GM21526 (cell line): Measurements from ENCODE around the gene ALPG.
"Not testable (repeated sequence)": the region's sequence is repeated elsewhere in the genome, so short reads cannot be mapped to it uniquely, and the experiment has no call there.

Source experiments
- ATAC-seq: cut with Tn5 transposase; IDR thresholded peaks from one replicate; pipeline ENCODE4 v1.9.1; 2021; ENCODE audit warnings: moderate library complexity; ENCODE audit not compliant: unreplicated experiment, low FRiP score

The ALPG gene

DNA sequence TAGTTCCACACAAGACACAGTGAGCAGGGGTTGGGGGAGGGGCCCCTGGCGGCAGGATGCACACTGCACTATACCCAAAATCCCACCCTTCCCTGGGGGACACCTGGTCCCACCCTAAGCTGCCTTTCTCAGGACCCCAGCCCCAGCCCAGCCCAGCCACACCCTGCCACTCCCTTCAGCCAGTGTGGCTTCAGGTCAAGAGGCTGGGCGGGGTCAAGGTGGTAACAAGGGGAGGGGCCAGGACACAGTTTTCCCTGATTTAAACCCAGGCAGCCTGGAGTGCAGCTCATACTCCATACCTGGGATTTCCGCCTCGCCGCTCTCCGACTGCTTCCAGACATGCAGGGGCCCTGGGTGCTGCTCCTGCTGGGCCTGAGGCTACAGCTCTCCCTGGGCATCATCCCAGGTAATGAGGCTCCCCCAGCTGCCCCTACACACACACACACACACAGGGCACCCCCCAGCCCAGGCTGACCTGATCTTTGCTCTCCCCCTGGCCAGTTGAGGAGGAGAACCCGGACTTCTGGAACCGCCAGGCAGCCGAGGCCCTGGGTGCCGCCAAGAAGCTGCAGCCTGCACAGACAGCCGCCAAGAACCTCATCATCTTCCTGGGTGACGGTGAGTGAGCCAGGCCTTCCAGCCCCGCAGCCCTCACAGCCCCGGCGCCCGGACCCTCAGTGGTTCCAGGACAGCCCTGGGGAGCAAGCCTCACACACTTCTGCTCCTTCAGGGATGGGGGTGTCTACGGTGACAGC is at the start of gene ALPG:
TSS of gene ALPG (plus strand) at position 289 of the 755 bp plus-strand sequence. CDS start at position 340, 51 bp downstream.
- no peak for ATAC-seq

DNA sequence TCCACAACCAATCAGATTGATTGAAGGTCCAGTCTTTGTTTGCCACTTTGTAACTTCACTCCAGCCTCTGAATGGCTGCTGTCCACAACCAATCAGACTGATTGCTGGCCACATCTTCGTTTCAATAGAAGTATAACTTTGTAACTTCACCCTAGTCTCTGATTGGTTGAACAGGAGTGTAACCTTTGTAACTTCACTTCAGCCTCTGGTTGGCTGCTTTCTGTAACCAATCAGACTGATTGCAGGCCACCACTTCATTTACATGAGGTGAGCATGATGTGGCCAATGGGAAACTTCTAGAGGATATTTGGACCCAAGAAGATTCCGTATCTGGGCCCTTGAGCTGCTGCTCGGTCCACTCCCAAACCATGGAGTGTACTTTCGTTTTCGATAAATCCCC is 45.0 kb upstream of the ALPG start:
- no peak for ATAC-seq

GRCh38 chr2:232362174-232362900 is 44.3 kb upstream of the ALPG start:
- no peak for ATAC-seq

GRCh38 chr2:232363064-232363783 is 43.4 kb upstream of the ALPG start:
- not testable (repeated sequence) for ATAC-seq

DNA sequence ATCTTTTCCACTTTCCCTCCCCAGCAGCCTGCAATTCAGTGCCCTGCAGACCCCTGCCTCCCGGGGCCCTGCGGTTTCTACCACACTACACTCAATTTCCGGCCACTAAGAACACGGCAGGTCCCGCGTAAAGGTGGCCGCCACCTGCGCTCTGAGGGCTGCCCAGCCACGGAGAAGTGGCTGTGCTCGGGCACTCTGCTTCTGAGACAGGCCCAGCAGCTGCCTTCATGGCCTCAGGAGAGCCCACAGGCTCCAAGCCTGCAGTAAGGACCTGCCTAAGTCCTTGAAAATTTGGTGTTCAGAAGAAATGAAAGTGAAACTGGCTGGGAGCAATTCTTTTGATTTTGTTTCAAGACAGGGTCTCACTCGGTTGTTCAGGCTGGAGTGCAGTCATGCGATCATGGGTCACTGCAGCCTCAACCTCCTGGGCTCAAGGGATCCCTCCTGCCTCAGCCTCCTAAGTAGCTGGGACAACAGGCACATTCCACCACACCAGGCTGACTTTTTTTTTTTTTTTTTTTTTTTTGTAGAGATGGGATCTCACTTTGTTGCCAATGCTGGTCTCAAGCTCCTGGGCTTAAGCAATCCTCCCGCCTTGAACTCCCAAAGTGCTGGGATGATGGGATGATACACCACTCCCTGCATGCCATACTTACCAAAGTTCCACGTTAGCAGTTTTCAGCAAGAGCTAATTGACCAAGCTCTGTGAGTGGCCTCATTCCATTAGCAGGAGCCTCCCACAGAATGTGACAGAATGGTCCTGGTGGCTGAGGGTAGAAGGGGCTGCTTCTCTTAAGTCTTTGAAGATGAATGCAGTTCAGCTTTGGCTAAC is 42.6 kb upstream of the ALPG start:
- ATAC-seq, result no peak

GRCh38 chr2:232364806-232365594 is 41.6 kb upstream of the ALPG start:
- not testable (repeated sequence) for ATAC-seq

DNA sequence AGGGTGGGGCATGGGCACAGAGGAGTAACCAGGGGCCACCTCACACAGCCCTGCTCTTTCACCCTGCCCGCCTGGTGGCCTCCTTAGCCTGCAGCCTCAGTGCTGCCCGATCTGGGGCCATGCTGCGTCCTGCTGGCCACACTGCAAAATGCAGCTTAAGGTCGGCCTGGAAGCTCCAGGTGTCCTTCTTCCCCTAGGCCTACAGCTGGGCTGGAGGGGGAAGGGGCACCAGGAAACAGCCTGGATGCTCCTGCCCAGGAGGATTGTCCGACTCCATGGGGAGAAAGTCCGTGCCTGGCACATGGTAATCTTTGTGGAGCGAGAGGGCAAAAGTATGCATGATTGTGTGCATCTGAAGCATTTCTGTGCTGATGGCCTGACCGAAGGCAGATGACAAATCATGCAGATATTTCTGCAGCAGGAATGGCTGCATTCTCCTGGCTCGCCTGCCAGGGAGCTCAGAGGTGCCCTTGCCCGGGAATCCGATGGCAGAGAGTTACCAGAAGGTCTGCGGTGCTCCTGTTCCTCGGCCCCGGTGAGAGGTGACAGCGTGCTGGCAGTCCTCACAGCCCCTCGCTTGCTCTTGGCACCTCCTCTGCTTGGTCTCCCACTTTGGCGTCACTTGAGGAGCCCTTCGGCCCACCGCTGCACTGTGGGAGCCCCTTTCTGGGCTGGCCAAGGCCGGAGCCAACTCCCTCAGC is 40.9 kb upstream of the ALPG start:
- ATAC-seq, result no peak

GRCh38 chr2:232366461-232366860 is 40.2 kb upstream of the ALPG start:
- ATAC-seq, result not testable (repeated sequence)

DNA sequence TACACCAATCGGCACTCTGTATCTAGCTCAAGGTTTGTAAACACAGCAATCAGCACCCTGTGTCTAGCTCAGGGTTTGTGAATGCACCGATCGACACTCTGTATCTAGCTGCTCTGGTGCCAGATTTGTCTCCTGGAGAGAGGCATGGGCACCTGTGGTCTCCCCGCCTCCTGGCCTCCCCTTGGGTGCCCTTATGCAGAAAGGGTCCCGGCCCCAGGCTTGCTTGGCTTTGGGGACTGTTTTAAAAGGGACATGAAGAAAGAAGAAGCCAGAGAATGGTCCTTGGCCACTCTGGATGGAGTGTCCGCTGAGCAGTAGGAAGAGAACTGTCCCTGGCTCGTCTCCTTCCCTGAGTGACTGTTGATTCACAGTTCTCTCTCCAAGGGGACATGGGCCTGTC is 39.6 kb upstream of the ALPG start:
- no peak for ATAC-seq

GRCh38 chr2:232367591-232368233 is 38.9 kb upstream of the ALPG start:
- no peak for ATAC-seq

DNA sequence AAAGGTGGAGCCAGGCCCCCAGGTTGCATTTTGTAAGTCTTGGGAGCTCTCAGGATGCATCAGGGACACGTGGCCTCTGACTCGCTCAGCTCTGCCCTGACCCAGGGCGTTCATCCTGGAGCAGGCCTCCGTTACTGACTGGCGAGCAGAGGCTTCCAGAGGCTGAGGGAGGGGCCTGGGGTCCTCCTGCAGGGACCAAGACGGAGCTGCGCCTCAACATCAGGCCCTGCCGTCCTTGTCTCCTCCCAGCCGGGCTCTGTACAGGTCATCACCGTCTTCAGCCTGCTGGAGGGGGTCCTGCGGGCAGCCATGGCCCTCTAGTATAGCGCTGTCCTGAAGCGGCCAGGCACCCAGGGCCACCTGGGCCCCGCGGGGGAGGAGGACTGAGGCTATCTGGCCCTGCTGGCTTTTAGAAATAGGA is 38.3 kb upstream of the ALPG start:
- no peak for ATAC-seq

DNA sequence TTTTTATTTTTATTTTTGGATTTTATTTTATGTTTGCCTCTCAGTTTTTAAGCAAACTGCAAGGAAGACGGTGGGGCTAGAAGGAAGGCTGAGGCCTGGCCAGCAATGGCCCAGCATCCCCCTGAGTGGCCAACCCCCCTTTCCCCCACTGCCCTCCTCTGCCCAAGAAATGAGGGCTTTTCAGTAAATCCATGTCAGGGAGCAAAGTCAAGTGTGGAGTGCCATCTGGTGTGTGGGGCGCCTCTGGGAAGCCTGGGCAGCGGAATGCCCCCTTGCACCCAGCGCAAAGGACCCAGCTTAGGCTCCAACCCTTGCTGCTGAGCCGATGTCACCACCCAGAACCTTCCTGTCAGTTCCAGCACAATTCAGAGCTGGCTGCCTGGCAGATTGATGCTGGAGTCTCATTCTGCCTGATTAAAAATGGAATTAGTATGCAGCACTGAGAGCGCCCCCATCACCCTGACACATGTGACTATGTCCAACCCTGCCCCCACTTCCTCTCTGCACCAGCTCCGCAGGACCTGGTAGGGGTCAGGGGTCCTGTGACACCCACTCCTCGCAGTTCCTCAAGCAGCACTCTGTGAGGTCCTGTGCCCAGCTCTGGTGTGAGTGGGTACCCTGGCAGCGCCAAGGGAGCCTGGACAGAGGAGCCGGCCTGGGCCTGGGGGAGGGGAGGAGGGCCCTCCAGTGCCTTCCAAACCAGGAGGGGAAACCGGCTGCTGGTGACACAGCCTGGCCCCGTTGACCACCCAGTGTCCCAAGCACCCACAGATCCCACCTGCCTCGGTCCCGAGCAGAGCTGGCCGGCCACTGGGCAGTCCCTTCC is 37.3 kb upstream of the ALPG start:
- no peak for ATAC-seq

DNA sequence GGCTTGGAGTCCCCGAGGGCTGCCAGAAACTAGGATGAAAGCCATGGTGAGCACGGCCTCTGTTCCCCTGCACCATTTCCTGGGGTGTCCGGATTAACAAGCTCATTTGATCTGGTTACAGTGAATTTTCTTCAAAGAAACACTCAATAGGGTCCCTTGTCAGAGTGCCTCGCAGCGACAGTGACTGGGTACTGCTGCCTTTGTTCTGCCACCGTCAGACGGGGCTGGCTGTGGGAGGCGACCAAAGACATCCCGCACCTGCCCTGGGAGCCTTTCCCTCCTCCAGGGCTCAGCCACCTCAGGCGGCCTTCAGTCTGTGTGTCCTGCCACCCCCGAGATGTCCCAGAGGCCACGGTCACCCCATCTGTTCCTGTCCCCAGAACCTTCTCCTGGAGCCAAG is 36.6 kb upstream of the ALPG start:
- ATAC-seq, result not testable (repeated sequence)

GRCh38 chr2:232372231-232373208 is 34.1 kb upstream of the ALPG start:
- ATAC-seq, result no peak

DNA sequence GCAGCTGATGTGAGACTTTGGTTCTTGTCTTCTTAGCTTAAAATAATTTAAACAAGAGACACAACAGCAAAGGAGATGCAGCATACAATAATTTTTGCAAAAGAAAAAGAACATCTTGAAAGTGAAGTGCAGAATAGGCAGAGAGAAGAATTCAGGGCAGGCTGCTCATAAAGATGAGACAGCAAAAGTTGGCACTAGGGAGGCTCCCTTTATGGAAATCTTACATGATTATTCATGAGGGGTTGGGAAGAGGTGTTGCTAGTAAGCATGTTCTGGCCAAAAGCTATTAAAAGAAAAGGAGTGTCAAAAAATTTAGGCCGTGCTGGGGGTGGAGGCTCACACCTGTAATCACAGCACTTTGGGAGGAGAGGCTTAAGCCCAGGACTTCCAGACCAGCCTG is 32.3 kb upstream of the ALPG start:
- ATAC-seq, result no peak

GRCh38 chr2:232375164-232375563 is 31.5 kb upstream of the ALPG start:
- no peak for ATAC-seq

DNA sequence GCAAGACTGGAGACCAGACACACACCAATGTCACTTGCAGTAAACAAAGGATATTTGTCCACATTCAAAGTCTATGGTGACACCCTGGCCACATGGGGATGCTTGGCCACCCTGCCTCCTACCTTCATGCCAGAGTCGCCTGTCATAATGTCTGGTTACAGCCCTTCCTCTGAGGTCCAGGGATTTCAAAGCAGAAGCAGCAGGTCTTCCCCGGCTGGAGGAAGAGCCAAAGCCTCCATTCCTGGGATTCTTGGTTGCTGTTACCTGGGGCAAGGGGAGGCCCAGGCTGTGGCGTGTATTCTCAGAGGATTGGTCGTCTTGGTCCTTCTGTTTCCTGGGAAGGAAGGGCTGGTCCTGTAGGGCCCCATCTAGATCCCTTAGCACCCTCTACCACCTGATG is 30.4 kb upstream of the ALPG start:
- ATAC-seq, result no peak
